HL-60 (cell line): ENCODE measurements around the gene GNAQ.

Experiments
- CTCF ChIP-seq: IDR thresholded peaks from one replicate; pipeline ENCODE4 v1.5.1; 2011; ENCODE audit warnings: low read length, control low read depth, inconsistent platforms; ENCODE audit not compliant: insufficient read depth
- POLR2AphosphoS5 ChIP-seq: IDR thresholded peaks from 2 replicates; pipeline ENCODE4 v1.6.1; 2012; ENCODE audit warnings: low read depth

- TF ChIP-seq CTCF (no peak), POLR2AphosphoS5 (no peak)
These were observed 2.3 kb upstream of the GNAQ start for GRCh38 chr9:78033870-78034269.
